HEK293 (cell line): ENCODE measurements around the gene CCDC92.

Source experiments
- GLI2 ChIP-seq: fragments of 450-650 bp; formaldehyde crosslinking; IDR thresholded peaks from 2 replicates; pipeline ENCODE4; 2017; ENCODE audit warnings: missing biosample characterization, missing genetic modification characterization, low read depth, borderline replicate concordance
- ZBTB8A ChIP-seq: fragments of 450-650 bp; formaldehyde crosslinking; IDR thresholded peaks from 2 replicates; pipeline ENCODE4 v1.5.1; 2016; ENCODE audit warnings: missing biosample characterization, missing genetic modification characterization
- ZFP37 ChIP-seq: fragments of 450-650 bp; formaldehyde crosslinking; IDR thresholded peaks from 2 replicates; pipeline ENCODE4 v1.5.1; 2016; ENCODE audit warnings: missing biosample characterization, missing genetic modification characterization
- ZIC2 ChIP-seq: fragments of 450-650 bp; formaldehyde crosslinking; IDR thresholded peaks from 2 replicates; pipeline ENCODE4 v1.5.1; 2016; ENCODE audit warnings: missing biosample characterization, missing genetic modification characterization
- ZNF174 ChIP-seq: fragments of 450-650 bp; formaldehyde crosslinking; IDR thresholded peaks from 2 replicates; pipeline ENCODE4 v1.5.0; 2017; ENCODE audit warnings: missing biosample characterization, mild to moderate bottlenecking, missing genetic modification characterization
- ZNF510 ChIP-seq: fragments of 450-650 bp; formaldehyde crosslinking; IDR thresholded peaks from 2 replicates; pipeline ENCODE4 v1.5.1; 2018; ENCODE audit warnings: mild to moderate bottlenecking, missing genetic modification characterization, missing biosample characterization; ENCODE audit not compliant: insufficient replicate concordance
- ZNF514 ChIP-seq: fragments of 450-650 bp; formaldehyde crosslinking; IDR thresholded peaks from 2 replicates; pipeline ENCODE4 v1.5.1; 2016; ENCODE audit warnings: missing biosample characterization, missing genetic modification characterization
- ZNF530 ChIP-seq: fragments of 450-650 bp; formaldehyde crosslinking; IDR thresholded peaks from 2 replicates; pipeline ENCODE4 v1.5.1; 2016; ENCODE audit warnings: low read depth, missing biosample characterization, missing genetic modification characterization
- ZNF549 ChIP-seq: fragments of 450-650 bp; IDR thresholded peaks from 2 replicates; pipeline ENCODE4 v1.5.1; 2018; ENCODE audit warnings: missing biosample characterization, missing genetic modification characterization, mild to moderate bottlenecking, inconsistent platforms, moderate library complexity
- ZNF561 ChIP-seq: fragments of 450-650 bp; IDR thresholded peaks from 2 replicates; pipeline ENCODE4 v1.5.1; 2018; ENCODE audit warnings: missing biosample characterization, missing genetic modification characterization, borderline replicate concordance
- ZNF707 ChIP-seq: fragments of 450-650 bp; formaldehyde crosslinking; IDR thresholded peaks from 2 replicates; pipeline ENCODE4 v1.5.1; 2016; ENCODE audit warnings: missing biosample characterization, missing genetic modification characterization
- TF ChIP-seq, protein P1 (sequence below): fragments of 450-650 bp; formaldehyde crosslinking; IDR thresholded peaks from 2 replicates; pipeline ENCODE4 v1.5.1; 2016; ENCODE audit warnings: missing biosample characterization, missing genetic modification characterization
- TF ChIP-seq, protein P2 (sequence below): fragments of 450-650 bp; formaldehyde crosslinking; conservative IDR thresholded peaks from 2 replicates; pipeline ENCODE4 v1.5.1; 2016; ENCODE audit warnings: low read depth, missing biosample characterization, missing genetic modification characterization
- TF ChIP-seq, protein P3 (sequence below): fragments of 450-650 bp; formaldehyde crosslinking; IDR thresholded peaks from 2 replicates; pipeline ENCODE4 v1.5.1; 2016; ENCODE audit warnings: missing biosample characterization, missing genetic modification characterization
- TF ChIP-seq, protein P4 (sequence below): fragments of 450-650 bp; IDR thresholded peaks from 2 replicates; pipeline ENCODE4 v1.5.1; 2018; ENCODE audit warnings: missing biosample characterization, missing genetic modification characterization
- TF ChIP-seq, protein P5 (sequence below): fragments of 450-650 bp; formaldehyde crosslinking; IDR thresholded peaks from 2 replicates; pipeline ENCODE4 v1.5.1; 2016; ENCODE audit warnings: missing biosample characterization, missing genetic modification characterization
- TF ChIP-seq, protein P6 (sequence below): fragments of 450-650 bp; formaldehyde crosslinking; IDR thresholded peaks from 2 replicates; pipeline ENCODE4 v1.5.1; 2016; ENCODE audit warnings: missing biosample characterization, missing genetic modification characterization
- TF ChIP-seq, protein P7 (sequence below): fragments of 450-650 bp; formaldehyde crosslinking; IDR thresholded peaks from 2 replicates; pipeline ENCODE4 v1.5.1; 2017; ENCODE audit warnings: missing biosample characterization, missing genetic modification characterization
- TF ChIP-seq, protein P8 (sequence below): fragments of 450-650 bp; formaldehyde crosslinking; optimal IDR thresholded peaks from 2 replicates; pipeline ENCODE3; 2016; ENCODE audit warnings: missing biosample characterization, mild to moderate bottlenecking, missing genetic modification characterization

Gene CCDC92

DNA sequence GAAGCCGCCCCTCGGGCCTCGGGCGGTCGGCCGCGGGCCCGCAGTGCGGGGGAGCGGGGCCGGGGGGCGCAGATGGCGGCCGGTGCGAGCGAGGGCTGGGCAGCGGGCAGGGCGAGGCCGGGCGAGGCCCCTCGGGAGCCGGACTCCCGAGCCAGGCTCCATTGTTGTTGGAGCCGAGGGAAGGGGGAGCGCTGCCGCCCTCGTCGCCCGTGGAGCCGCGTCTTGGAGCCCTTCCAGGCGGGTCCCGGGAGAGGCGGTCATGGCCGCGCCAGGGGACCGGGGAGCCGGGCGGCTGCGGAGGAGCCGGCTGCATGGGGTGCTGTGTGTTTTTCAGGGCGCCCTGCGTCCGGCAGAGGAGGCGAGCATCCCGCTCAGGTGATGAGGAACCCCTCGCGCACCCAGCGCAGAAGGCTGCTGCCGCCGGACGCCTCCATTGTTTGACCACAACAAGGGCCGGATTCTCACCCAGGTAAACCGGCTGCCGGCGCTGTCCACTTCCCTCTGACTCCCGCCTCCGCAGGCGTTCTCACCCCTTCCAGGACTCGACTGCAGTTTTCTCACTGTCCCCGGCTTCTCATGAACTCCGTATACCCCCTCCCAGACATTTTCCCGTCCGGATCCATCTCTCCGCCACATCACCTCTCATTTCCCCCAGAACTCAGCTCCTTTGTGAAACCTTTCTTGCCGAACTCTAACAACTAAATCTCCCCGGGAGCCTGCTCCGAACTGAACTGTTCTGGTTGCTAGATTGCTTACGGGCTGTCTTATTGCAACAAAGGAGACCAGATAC is 1.1 kb upstream of the CCDC92 start (continued):
- TF ChIP-seq, protein P1, sequence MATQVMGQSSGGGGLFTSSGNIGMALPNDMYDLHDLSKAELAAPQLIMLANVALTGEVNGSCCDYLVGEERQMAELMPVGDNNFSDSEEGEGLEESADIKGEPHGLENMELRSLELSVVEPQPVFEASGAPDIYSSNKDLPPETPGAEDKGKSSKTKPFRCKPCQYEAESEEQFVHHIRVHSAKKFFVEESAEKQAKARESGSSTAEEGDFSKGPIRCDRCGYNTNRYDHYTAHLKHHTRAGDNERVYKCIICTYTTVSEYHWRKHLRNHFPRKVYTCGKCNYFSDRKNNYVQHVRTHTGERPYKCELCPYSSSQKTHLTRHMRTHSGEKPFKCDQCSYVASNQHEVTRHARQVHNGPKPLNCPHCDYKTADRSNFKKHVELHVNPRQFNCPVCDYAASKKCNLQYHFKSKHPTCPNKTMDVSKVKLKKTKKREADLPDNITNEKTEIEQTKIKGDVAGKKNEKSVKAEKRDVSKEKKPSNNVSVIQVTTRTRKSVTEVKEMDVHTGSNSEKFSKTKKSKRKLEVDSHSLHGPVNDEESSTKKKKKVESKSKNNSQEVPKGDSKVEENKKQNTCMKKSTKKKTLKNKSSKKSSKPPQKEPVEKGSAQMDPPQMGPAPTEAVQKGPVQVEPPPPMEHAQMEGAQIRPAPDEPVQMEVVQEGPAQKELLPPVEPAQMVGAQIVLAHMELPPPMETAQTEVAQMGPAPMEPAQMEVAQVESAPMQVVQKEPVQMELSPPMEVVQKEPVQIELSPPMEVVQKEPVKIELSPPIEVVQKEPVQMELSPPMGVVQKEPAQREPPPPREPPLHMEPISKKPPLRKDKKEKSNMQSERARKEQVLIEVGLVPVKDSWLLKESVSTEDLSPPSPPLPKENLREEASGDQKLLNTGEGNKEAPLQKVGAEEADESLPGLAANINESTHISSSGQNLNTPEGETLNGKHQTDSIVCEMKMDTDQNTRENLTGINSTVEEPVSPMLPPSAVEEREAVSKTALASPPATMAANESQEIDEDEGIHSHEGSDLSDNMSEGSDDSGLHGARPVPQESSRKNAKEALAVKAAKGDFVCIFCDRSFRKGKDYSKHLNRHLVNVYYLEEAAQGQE = peak; percentile 92
- TF ChIP-seq, protein P2, sequence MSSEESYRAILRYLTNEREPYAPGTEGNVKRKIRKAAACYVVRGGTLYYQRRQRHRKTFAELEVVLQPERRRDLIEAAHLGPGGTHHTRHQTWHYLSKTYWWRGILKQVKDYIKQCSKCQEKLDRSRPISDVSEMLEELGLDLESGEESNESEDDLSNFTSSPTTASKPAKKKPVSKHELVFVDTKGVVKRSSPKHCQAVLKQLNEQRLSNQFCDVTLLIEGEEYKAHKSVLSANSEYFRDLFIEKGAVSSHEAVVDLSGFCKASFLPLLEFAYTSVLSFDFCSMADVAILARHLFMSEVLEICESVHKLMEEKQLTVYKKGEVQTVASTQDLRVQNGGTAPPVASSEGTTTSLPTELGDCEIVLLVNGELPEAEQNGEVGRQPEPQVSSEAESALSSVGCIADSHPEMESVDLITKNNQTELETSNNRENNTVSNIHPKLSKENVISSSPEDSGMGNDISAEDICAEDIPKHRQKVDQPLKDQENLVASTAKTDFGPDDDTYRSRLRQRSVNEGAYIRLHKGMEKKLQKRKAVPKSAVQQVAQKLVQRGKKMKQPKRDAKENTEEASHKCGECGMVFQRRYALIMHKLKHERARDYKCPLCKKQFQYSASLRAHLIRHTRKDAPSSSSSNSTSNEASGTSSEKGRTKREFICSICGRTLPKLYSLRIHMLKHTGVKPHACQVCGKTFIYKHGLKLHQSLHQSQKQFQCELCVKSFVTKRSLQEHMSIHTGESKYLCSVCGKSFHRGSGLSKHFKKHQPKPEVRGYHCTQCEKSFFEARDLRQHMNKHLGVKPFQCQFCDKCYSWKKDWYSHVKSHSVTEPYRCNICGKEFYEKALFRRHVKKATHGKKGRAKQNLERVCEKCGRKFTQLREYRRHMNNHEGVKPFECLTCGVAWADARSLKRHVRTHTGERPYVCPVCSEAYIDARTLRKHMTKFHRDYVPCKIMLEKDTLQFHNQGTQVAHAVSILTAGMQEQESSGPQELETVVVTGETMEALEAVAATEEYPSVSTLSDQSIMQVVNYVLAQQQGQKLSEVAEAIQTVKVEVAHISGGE = no peak
- TF ChIP-seq ZIC2 (tag by site-specific recombination) (peak; percentile 25; the same call in 1 of the 2 replicates), ZNF514 (tag by site-specific recombination) (no peak), ZBTB8A (tag by site-specific recombination) (peak; percentile 61), ZNF561 (no peak), ZNF510 (tag by site-specific recombination) (no peak), ZNF549 (tag by site-specific recombination) (no peak), ZFP37 (no peak), GLI2 (tag by site-specific recombination) (no peak), ZNF707 (tag by site-specific recombination) (no peak), ZNF174 (tag by site-specific recombination) (no peak), ZNF530 (tag by site-specific recombination) (no peak)
- TF ChIP-seq, protein P3, sequence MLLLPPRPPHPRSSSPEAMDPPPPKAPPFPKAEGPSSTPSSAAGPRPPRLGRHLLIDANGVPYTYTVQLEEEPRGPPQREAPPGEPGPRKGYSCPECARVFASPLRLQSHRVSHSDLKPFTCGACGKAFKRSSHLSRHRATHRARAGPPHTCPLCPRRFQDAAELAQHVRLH = no peak
- TF ChIP-seq, protein P4, sequence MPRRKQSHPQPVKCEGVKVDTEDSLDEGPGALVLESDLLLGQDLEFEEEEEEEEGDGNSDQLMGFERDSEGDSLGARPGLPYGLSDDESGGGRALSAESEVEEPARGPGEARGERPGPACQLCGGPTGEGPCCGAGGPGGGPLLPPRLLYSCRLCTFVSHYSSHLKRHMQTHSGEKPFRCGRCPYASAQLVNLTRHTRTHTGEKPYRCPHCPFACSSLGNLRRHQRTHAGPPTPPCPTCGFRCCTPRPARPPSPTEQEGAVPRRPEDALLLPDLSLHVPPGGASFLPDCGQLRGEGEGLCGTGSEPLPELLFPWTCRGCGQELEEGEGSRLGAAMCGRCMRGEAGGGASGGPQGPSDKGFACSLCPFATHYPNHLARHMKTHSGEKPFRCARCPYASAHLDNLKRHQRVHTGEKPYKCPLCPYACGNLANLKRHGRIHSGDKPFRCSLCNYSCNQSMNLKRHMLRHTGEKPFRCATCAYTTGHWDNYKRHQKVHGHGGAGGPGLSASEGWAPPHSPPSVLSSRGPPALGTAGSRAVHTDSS = no peak
- TF ChIP-seq, protein P5, sequence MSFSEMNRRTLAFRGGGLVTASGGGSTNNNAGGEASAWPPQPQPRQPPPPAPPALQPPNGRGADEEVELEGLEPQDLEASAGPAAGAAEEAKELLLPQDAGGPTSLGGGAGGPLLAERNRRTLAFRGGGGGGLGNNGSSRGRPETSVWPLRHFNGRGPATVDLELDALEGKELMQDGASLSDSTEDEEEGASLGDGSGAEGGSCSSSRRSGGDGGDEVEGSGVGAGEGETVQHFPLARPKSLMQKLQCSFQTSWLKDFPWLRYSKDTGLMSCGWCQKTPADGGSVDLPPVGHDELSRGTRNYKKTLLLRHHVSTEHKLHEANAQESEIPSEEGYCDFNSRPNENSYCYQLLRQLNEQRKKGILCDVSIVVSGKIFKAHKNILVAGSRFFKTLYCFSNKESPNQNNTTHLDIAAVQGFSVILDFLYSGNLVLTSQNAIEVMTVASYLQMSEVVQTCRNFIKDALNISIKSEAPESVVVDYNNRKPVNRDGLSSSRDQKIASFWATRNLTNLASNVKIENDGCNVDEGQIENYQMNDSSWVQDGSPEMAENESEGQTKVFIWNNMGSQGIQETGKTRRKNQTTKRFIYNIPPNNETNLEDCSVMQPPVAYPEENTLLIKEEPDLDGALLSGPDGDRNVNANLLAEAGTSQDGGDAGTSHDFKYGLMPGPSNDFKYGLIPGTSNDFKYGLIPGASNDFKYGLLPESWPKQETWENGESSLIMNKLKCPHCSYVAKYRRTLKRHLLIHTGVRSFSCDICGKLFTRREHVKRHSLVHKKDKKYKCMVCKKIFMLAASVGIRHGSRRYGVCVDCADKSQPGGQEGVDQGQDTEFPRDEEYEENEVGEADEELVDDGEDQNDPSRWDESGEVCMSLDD (tag by site-specific recombination) = peak; percentile 74
- TF ChIP-seq, protein P6, sequence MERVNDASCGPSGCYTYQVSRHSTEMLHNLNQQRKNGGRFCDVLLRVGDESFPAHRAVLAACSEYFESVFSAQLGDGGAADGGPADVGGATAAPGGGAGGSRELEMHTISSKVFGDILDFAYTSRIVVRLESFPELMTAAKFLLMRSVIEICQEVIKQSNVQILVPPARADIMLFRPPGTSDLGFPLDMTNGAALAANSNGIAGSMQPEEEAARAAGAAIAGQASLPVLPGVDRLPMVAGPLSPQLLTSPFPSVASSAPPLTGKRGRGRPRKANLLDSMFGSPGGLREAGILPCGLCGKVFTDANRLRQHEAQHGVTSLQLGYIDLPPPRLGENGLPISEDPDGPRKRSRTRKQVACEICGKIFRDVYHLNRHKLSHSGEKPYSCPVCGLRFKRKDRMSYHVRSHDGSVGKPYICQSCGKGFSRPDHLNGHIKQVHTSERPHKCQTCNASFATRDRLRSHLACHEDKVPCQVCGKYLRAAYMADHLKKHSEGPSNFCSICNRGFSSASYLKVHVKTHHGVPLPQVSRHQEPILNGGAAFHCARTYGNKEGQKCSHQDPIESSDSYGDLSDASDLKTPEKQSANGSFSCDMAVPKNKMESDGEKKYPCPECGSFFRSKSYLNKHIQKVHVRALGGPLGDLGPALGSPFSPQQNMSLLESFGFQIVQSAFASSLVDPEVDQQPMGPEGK (tag by site-specific recombination) = peak; percentile 20; the same call in 1 of the 2 replicates
- TF ChIP-seq, protein P7, sequence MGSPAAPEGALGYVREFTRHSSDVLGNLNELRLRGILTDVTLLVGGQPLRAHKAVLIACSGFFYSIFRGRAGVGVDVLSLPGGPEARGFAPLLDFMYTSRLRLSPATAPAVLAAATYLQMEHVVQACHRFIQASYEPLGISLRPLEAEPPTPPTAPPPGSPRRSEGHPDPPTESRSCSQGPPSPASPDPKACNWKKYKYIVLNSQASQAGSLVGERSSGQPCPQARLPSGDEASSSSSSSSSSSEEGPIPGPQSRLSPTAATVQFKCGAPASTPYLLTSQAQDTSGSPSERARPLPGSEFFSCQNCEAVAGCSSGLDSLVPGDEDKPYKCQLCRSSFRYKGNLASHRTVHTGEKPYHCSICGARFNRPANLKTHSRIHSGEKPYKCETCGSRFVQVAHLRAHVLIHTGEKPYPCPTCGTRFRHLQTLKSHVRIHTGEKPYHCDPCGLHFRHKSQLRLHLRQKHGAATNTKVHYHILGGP (tag by site-specific recombination) = no peak
- TF ChIP-seq, protein P8, sequence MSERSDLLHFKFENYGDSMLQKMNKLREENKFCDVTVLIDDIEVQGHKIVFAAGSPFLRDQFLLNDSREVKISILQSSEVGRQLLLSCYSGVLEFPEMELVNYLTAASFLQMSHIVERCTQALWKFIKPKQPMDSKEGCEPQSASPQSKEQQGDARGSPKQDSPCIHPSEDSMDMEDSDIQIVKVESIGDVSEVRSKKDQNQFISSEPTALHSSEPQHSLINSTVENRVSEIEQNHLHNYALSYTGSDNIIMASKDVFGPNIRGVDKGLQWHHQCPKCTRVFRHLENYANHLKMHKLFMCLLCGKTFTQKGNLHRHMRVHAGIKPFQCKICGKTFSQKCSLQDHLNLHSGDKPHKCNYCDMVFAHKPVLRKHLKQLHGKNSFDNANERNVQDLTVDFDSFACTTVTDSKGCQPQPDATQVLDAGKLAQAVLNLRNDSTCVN = peak; percentile 65
